IMR-90 (cell line): Measurements from ENCODE around the gene NEK5. TPM values are rescaled to one million over a fixed set of nuclear protein-coding genes. Genes with fewer than 3 reads are reported as not detected.

Experiments
- ATAC-seq: fragments of 200-7000 bp; cut with Tn5 transposase; 2 replicates; pipeline ENCODE4 v1.9.1; 2020; ENCODE audit warnings: low read depth, mild to moderate bottlenecking, moderate library complexity
- BruUV-seq: library from RNA; stranded (reverse); fragments of 400-500 nt; replicated peaks from 2 replicates; lab custom pipeline; 2021; lab: Mats Ljungman, UMichigan
- CTCF ChIA-PET: fragments of 300-600 bp; formaldehyde crosslinking; extraction: SDS; loops from one replicate; lab custom pipeline; 2021; ENCODE audit warnings: antibody characterized with exemption; lab: Yijun Ruan, JAX
- POLR2A ChIA-PET: fragments of 300-600 bp; sonication (Branson Sonifier 250); formaldehyde crosslinking; loops from one replicate; lab custom pipeline; 2022; ENCODE audit warnings: antibody characterized with exemption; ENCODE audit not compliant: unreplicated experiment; lab: Charles Lee
- DNase-seq: peaks from one replicate; pipeline ENCODE4 v3.0.0; 2013
- H2AFZ ChIP-seq: replicated peaks from 2 replicates; pipeline ENCODE3; 2013; ENCODE audit warnings: low read length, mild to moderate bottlenecking; ENCODE audit not compliant: poor library complexity
- H2AK5ac ChIP-seq: 2 replicates; pipeline ENCODE4 v1.6.1; 2013; ENCODE audit warnings: low read depth, low read length, inconsistent platforms
- H2AK9ac ChIP-seq: replicated peaks from 2 replicates; pipeline ENCODE3; 2013; ENCODE audit warnings: mild to moderate bottlenecking, low read depth, low read length, moderate library complexity; ENCODE audit not compliant: poor library complexity
- H2BK120ac ChIP-seq: 2 replicates; pipeline ENCODE4 v1.6.1; 2013; ENCODE audit warnings: low read depth, low read length, inconsistent platforms
- H2BK15ac ChIP-seq: 3 replicates; pipeline ENCODE4 v1.6.1; 2013; ENCODE audit warnings: low read depth, low read length, inconsistent platforms
- H2BK20ac ChIP-seq: 2 replicates; pipeline ENCODE4 v1.6.1; 2013; ENCODE audit warnings: low read depth, mild to moderate bottlenecking, inconsistent platforms, low read length, moderate library complexity
- H2BK5ac ChIP-seq: 2 replicates; pipeline ENCODE4 v1.6.1; 2013; ENCODE audit warnings: mild to moderate bottlenecking, low read depth, low read length, inconsistent platforms; ENCODE audit not compliant: poor library complexity, severe bottlenecking
- H3K14ac ChIP-seq: replicated peaks from 2 replicates; pipeline ENCODE4 v1.6.1; 2013; ENCODE audit warnings: low read depth, low read length, inconsistent platforms
- H3K18ac ChIP-seq: 2 replicates; pipeline ENCODE4 v1.6.1; 2013; ENCODE audit warnings: low read depth, low read length, control low read depth
- H3K23ac ChIP-seq: 2 replicates; pipeline ENCODE4 v1.6.1; 2013; ENCODE audit warnings: low read depth, low read length, inconsistent platforms
- H3K27ac ChIP-seq: 2 replicates; pipeline ENCODE4 v1.5.1; 2013; ENCODE audit warnings: mild to moderate bottlenecking, control low read depth, low read length; ENCODE audit not compliant: insufficient read depth
- H3K27me3 ChIP-seq: 2 replicates; pipeline ENCODE4 v1.6.1; 2013; ENCODE audit warnings: low read length; ENCODE audit not compliant: control insufficient read depth, insufficient read depth
- H3K36me3 ChIP-seq: 2 replicates; pipeline ENCODE4 v1.6.1; 2013; ENCODE audit warnings: low read length, mixed read lengths; ENCODE audit not compliant: control insufficient read depth, insufficient read depth
- H3K4ac ChIP-seq: 2 replicates; pipeline ENCODE4 v1.6.1; 2013; ENCODE audit warnings: low read depth, low read length, inconsistent platforms
- H3K4me1 ChIP-seq: 2 replicates; pipeline ENCODE4 v1.6.1; 2013; ENCODE audit warnings: low read length, mixed read lengths; ENCODE audit not compliant: control insufficient read depth, insufficient read depth
- H3K4me2 ChIP-seq: 2 replicates; pipeline ENCODE4 v1.6.1; 2013; ENCODE audit warnings: low read depth, mild to moderate bottlenecking, control low read depth, low read length, moderate library complexity
- H3K4me3 ChIP-seq: 2 replicates; pipeline ENCODE4 v1.5.1; 2013; ENCODE audit warnings: low read depth, mild to moderate bottlenecking, control low read depth, low read length, moderate library complexity; ENCODE audit not compliant: insufficient read depth
- H3K56ac ChIP-seq: 2 replicates; pipeline ENCODE4 v1.6.1; 2013; ENCODE audit warnings: low read length, inconsistent platforms; ENCODE audit not compliant: insufficient read depth; ENCODE audit errors: extremely low read depth
- H3K79me1 ChIP-seq, 2 experiments: 2 replicates each; pipeline ENCODE4 v1.6.1; 2013; ENCODE audit warnings: low read length in 2 of 2, inconsistent platforms in 1 of 2, low read depth in 1 of 2
- H3K9ac ChIP-seq: 2 replicates; pipeline ENCODE4 v1.6.1; 2013; ENCODE audit warnings: low read depth, low read length, control low read depth
- H3K9me1 ChIP-seq: 2 replicates; pipeline ENCODE4 v1.6.1; 2013; ENCODE audit warnings: low read length, inconsistent platforms; ENCODE audit not compliant: insufficient read depth
- H3K9me3 ChIP-seq: 2 replicates; pipeline ENCODE4 v1.6.1; 2013; ENCODE audit warnings: low read length; ENCODE audit not compliant: control insufficient read depth, insufficient read depth
- H4K20me1 ChIP-seq: 2 replicates; pipeline ENCODE4 v1.6.1; 2013; ENCODE audit warnings: low read length, inconsistent platforms; ENCODE audit not compliant: insufficient read depth
- H4K5ac ChIP-seq: 2 replicates; pipeline ENCODE4 v1.6.1; 2013; ENCODE audit warnings: mild to moderate bottlenecking, low read depth, low read length, control low read depth
- H4K8ac ChIP-seq, 2 experiments: 2 replicates each; pipeline ENCODE4 v1.6.1; 2013; ENCODE audit warnings: low read depth in 2 of 2, low read length in 2 of 2, control low read depth in 1 of 2, inconsistent platforms in 1 of 2
- H4K91ac ChIP-seq: 2 replicates; pipeline ENCODE4 v1.6.1; 2013; ENCODE audit warnings: low read depth, low read length, inconsistent platforms; ENCODE audit not compliant: insufficient read depth
- BHLHE40 ChIP-seq: fragments of 150-350 bp; IDR thresholded peaks from 2 replicates; pipeline ENCODE4 v1.6.1; 2016; ENCODE audit warnings: mild to moderate bottlenecking, low read depth, low read length
- CEBPB ChIP-seq: IDR thresholded peaks from 2 replicates; pipeline ENCODE4 v1.6.1; 2012; ENCODE audit warnings: low read depth, low read length, improper control_type of control experiment
- CHD1 ChIP-seq: IDR thresholded peaks from 2 replicates; pipeline ENCODE4 v1.6.1; 2012; ENCODE audit warnings: low read depth, low read length, improper control_type of control experiment
- CTCF ChIP-seq: conservative IDR thresholded peaks from 2 replicates; pipeline ENCODE4 v1.5.1; 2012; ENCODE audit warnings: mild to moderate bottlenecking, low read depth, low read length, improper control_type of control experiment
- ELK1 ChIP-seq: fragments of 150-350 bp; IDR thresholded peaks from 2 replicates; pipeline ENCODE4 v1.6.1; 2016; ENCODE audit warnings: low read depth, mild to moderate bottlenecking, low read length, moderate library complexity, borderline replicate concordance
- FOS ChIP-seq: fragments of 150-350 bp; IDR thresholded peaks from 2 replicates; pipeline ENCODE4 v1.6.1; 2016; ENCODE audit warnings: low read depth, low read length
- MAFK ChIP-seq: IDR thresholded peaks from 2 replicates; pipeline ENCODE4 v1.6.1; 2012; ENCODE audit warnings: low read depth, low read length, improper control_type of control experiment
- MAZ ChIP-seq: IDR thresholded peaks from 2 replicates; pipeline ENCODE4 v1.6.1; 2012; ENCODE audit warnings: low read depth, mild to moderate bottlenecking, low read length, improper control_type of control experiment, moderate library complexity, borderline replicate concordance
- MXI1 ChIP-seq: IDR thresholded peaks from 2 replicates; pipeline ENCODE4 v1.6.1; 2012; ENCODE audit warnings: low read depth, mild to moderate bottlenecking, low read length, moderate library complexity, borderline replicate concordance
- NFE2L2 ChIP-seq: fragments of 150-350 bp; IDR thresholded peaks from 2 replicates; pipeline ENCODE4 v1.6.1; 2016; ENCODE audit warnings: low read depth, mild to moderate bottlenecking, low read length
- POLR2A ChIP-seq: IDR thresholded peaks from 2 replicates; pipeline ENCODE4 v1.6.1; 2012; ENCODE audit warnings: mild to moderate bottlenecking, low read depth, low read length
- RAD21 ChIP-seq: IDR thresholded peaks from 2 replicates; pipeline ENCODE4 v1.6.1; 2012; ENCODE audit warnings: low read length, improper control_type of control experiment
- RCOR1 ChIP-seq: IDR thresholded peaks from 2 replicates; pipeline ENCODE4 v1.6.1; 2012; ENCODE audit warnings: mild to moderate bottlenecking, low read length, improper control_type of control experiment; ENCODE audit not compliant: insufficient replicate concordance
- RFX5 ChIP-seq: IDR thresholded peaks from 2 replicates; pipeline ENCODE4 v1.8.0; 2012; ENCODE audit warnings: low read depth, mild to moderate bottlenecking, low read length, moderate library complexity
- SMC3 ChIP-seq: fragments of 150-350 bp; IDR thresholded peaks from 2 replicates; pipeline ENCODE4 v1.6.1; 2016; ENCODE audit warnings: low read depth, mild to moderate bottlenecking, antibody characterized with exemption, low read length, moderate library complexity
- USF2 ChIP-seq: fragments of 150-350 bp; IDR thresholded peaks from 2 replicates; pipeline ENCODE4 v1.6.1; 2017; ENCODE audit warnings: mild to moderate bottlenecking, antibody characterized with exemption, low read length, low read depth
- WGBS, 2 experiments: methylation state at CpG; one replicate each; pipeline versions ENCODE4 v1.1.5 to v1.1.7; 2013; ENCODE audit warnings: missing lambda C conversion rate in 2 of 2; ENCODE audit not compliant: insufficient read length in 1 of 2; ENCODE audit errors: extremely low coverage in 2 of 2; 5-methylcytosine and 5-hydroxymethylcytosine counted together
- dilution Hi-C: fragments of 300-500 bp; cut with HindIII; formaldehyde crosslinking; loops from one replicate; pipeline ENCODE4 v1.14.3; 2018; ENCODE audit warnings: low sequenced_read_pairs; ENCODE audit not compliant: unreplicated experiment
- in situ Hi-C: fragments of 300-500 bp; cut with MboI; formaldehyde crosslinking; loops from 3 replicates; pipeline ENCODE4 v1.14.3; 2019; ENCODE audit warnings: low sequenced_read_pairs, inconsistent platforms, mixed read lengths
- intact Hi-C: fragments of 100-400 bp; cut with micrococcal nuclease; formaldehyde crosslinking; loops from 2 replicates; pipeline ENCODE4 v1.10.0; 2022
- polyA plus RNA-seq, 3 experiments: library from polyadenylated mRNA; depleted of rRNA; stranded (reverse); fragments of >200 nt; gene quantifications; 2 replicates each; pipeline ENCODE4 v1.2.3, GENCODE V29; 2012; ENCODE audit warnings: low replicate concordance in 1 of 3
- total RNA-seq: library from RNA; depleted of rRNA; stranded (reverse); fragments of >200 nt; gene quantifications from 2 replicates; pipeline ENCODE4 v1.2.3, GENCODE V29; 2012

NEK5 gene
- total and polyA plus RNA-seq, 2 of the 4 experiments (the other 2 are of a cell fraction): not detected

- H4K20me1 ChIP-seq: no peaks in the 10 kb centered on the region; the same call in 1 of the 2 replicates
- in situ Hi-C loops (loop anchor here (25.0 kb wide), 1 partner anchor 442 kb away; the partner anchor contains the start of genes CKAP2 and VPS36), intact Hi-C loops (no loop called here), dilution Hi-C loops (no loop called here)
- H3K56ac ChIP-seq: no peak overlapping the region
- TF ChIP-seq MXI1 (no peak), NFE2L2 (no peak), USF2 (no peak), CEBPB (no peak), SMC3 (no peak), CTCF (no peak), ELK1 (no peak), CHD1 (no peak), FOS (no peak), RCOR1 (no peak), POLR2A (no peak), MAZ (no peak), MAFK (no peak), BHLHE40 (no peak), RFX5 (no peak), RAD21 (no peak)
- ATAC-seq: no peak
- H3K9me3 ChIP-seq: no peaks in the 10 kb centered on the region
- H3K27ac ChIP-seq: no peak overlapping the region
- no peak overlapping the region for H2BK20ac ChIP-seq
- H3K4ac ChIP-seq: no peak overlapping the region
- no peak for DNase-seq
- no peak overlapping the region for H2BK15ac ChIP-seq
- H3K23ac ChIP-seq: no peak overlapping the region
- no peaks in the 10 kb centered on the region for H3K27me3 ChIP-seq
- H3K14ac ChIP-seq: no peak overlapping the region
- H4K5ac ChIP-seq: no peak overlapping the region
- ChIA-PET POLR2A (no interaction called here), CTCF (no interaction called here)
- H4K8ac ChIP-seq: no peak overlapping the region
- no peak overlapping the region for H2AK5ac ChIP-seq
- H2BK120ac ChIP-seq: no peak overlapping the region
- H3K9me1 ChIP-seq: no peaks in the 10 kb centered on the region
- H3K4me1 ChIP-seq: no peaks in the 10 kb centered on the region
- no peak overlapping the region for H3K18ac ChIP-seq
- H3K36me3 ChIP-seq: peaks cover 15% of the 10 kb centered on the region
- no peak overlapping the region for H3K4me2 ChIP-seq
- H2BK5ac ChIP-seq: no peak overlapping the region
- no peak overlapping the region for H4K91ac ChIP-seq
- no peak overlapping the region for H3K9ac ChIP-seq
- H2AK9ac ChIP-seq: no peak overlapping the region
- 100% methylated on average over 1 of the region's 3 CpGs; no CpG with 5 or more reads in 1 of the 2 experiments for WGBS, 2 experiments
- no TSS peak for BruUV-seq
- peaks cover 12 to 18% of the 10 kb centered on the region in 2 experiments for H3K79me1 ChIP-seq
- no peak overlapping the region for H2AFZ ChIP-seq
- no peak overlapping the region for H3K4me3 ChIP-seq
These were observed 108.7 kb downstream of the NEK5 start for GRCh38 chr13:52020191-52020590.
